Ovary (tissue), 10 donors: Measurements from ENCODE around the gene CAPG. TPM values are rescaled to one million over a fixed set of nuclear protein-coding genes. Genes with fewer than 3 reads are reported as not detected.

Experiments used
- DNase-seq, 5 donors: peaks; one replicate each; pipeline ENCODE4 v3.0.0-alpha.2; 2019 to 2020
- H3K27ac ChIP-seq, 2 donors: fragments of 200-600 bp; one replicate each; pipeline versions ENCODE4 v1.5.1 to v1.8.0; 2019 to 2022
- H3K27me3 ChIP-seq: fragments of 200-600 bp; one replicate; pipeline ENCODE4 v1.8.0; 2022
- H3K36me3 ChIP-seq: fragments of 200-600 bp; sonication (generic); one replicate; pipeline ENCODE4 v1.5.1; 2019
- H3K4me1 ChIP-seq: one replicate; pipeline ENCODE4 v1.8.1; 2013; ENCODE audit warnings: mild to moderate bottlenecking, moderate library complexity; ENCODE audit not compliant: insufficient read depth
- H3K4me3 ChIP-seq: fragments of 200-600 bp; sonication (generic); one replicate; pipeline ENCODE4 v1.5.1; 2017
- H3K9me3 ChIP-seq, 2 donors: fragments of 200-600 bp in 1 of 2; sonication (generic) in 1 of 2; one replicate each; pipeline versions ENCODE4 v1.5.1 to v1.8.1; 2013 to 2019; ENCODE audit warnings: mild to moderate bottlenecking in 1 of 2, moderate library complexity in 1 of 2
- EP300 ChIP-seq: sonication (generic); formaldehyde crosslinking; IDR thresholded peaks from one replicate; pipeline ENCODE4 v1.6.1; 2017; ENCODE audit warnings: antibody characterized with exemption
- POLR2A ChIP-seq: fragments of 450-650 bp; IDR thresholded peaks from one replicate; pipeline ENCODE4 v1.6.1; 2017; ENCODE audit warnings: antibody characterized with exemption, mild to moderate bottlenecking, moderate library complexity
- WGBS, 3 donors: extraction: QIAGEN DNeasy Blood & Tissue Kit in 1 of 3; methylation state at CpG; one replicate each; pipeline versions ENCODE4 v1.1.5 to v1.1.7; 2013 to 2017; 5-methylcytosine and 5-hydroxymethylcytosine counted together
- intact Hi-C, 4 donors: fragments of 100-400 bp; cut with DNase I; formaldehyde crosslinking; loops; one replicate each; pipeline versions ENCODE4 v1.11.0 to v1.15.1; 2022 to 2023
- long read RNA-seq, 3 donors: library from polyadenylated mRNA in 2 of 3; unstranded in 2 of 3; transcript quantifications; one replicate each; pipeline ENCODE4 v2.0.0 and lab custom pipeline, GENCODE V29; 2021 to 2026
- polyA plus RNA-seq, 2 donors: library from polyadenylated mRNA; stranded (reverse); fragments of 200-250 nt in 1 of 2; fragments of 350-450 nt in 1 of 2; fragmentation: Illumina TruSeq in 1 of 2; extraction: RNeasy Lipid Tissue Mini Kit (QIAGEN cat#74804) in 1 of 2; gene quantifications; one replicate each; pipeline ENCODE4 v1.2.3, GENCODE V29; 2013 to 2014
- total RNA-seq, 7 donors: library from RNA; depleted of rRNA in 2 of 7; stranded (reverse); fragments of >200 nt in 2 of 7; fragmentation: NEBNext Ultra II Directional in 3 of 7; extraction: Animal tissue kit (Norgen Biotek cat#: 25700) in 3 of 7; gene quantifications; one replicate each; pipeline versions ENCODE4 v1.1.0 to v1.2.4, GENCODE V29; 2016 to 2023
- TF ChIP-seq, protein P1 (sequence below), 3 donors: fragments of 450-650 bp in 2 of 3; fragments of 200-600 bp in 1 of 3; IDR thresholded peaks; one replicate each; pipeline versions ENCODE4 v1.5.1 to v1.8.0; 2016 to 2022; ENCODE audit warnings: antibody characterized with exemption in 3 of 3, mild to moderate bottlenecking in 1 of 3
- donor health status: DM: no; HTN: no; CAD: no; lungs with moderate emphysema.
- donor health status: DM: no; HTN: no; CAD: no.
- donor health status: Bipolar disorder and iron deficiency.
- donor health status: DM: yes; HTN: yes; CAD: no.
- donor health status: DM: no; HTN: no; CAD: no.
- donor health status: DM: yes; HTN: yes; CAD: no.

The CAPG gene
- total RNA-seq = 10 to 100 TPM in 6 of 7 donors, 1 to 10 TPM in 1; 6.8 to 97.8 (median 23.6) TPM
- 10 to 100 TPM in 1 of 2 donors, 1 to 10 TPM in 1; 9.8 to 12.3 TPM for polyA plus RNA-seq
- long read RNA-seq, donor 1, transcript CAPG-201 (10 exons, 1,442 nt) = minor isoform, 17 of 57 reads
- long read RNA-seq, donor 1, transcript CAPG-204 (10 exons, 1,151 nt) = major isoform, 30 of 57 reads
- long read RNA-seq, donor 1, partial matches to known transcripts = 6 of 57 reads
- long read RNA-seq, donor 1, other reads (novel, unspliced or antisense) = 3 of 57 reads
- long read RNA-seq, donor 2, transcript CAPG-204 (10 exons, 1,151 nt) = major isoform, 20 of 20 reads
- long read RNA-seq, donor 2, partial matches to known transcripts = 0 of 20 reads
- long read RNA-seq, donor 2, other reads (novel, unspliced or antisense) = 0 of 20 reads
- long read RNA-seq, donor 3, transcript CAPG-204 (10 exons, 1,151 nt) = major isoform, 17 of 23 reads
- long read RNA-seq, donor 3, partial matches to known transcripts = 3 of 23 reads
- long read RNA-seq, donor 3, other reads (novel, unspliced or antisense) = 0 of 23 reads

DNA sequence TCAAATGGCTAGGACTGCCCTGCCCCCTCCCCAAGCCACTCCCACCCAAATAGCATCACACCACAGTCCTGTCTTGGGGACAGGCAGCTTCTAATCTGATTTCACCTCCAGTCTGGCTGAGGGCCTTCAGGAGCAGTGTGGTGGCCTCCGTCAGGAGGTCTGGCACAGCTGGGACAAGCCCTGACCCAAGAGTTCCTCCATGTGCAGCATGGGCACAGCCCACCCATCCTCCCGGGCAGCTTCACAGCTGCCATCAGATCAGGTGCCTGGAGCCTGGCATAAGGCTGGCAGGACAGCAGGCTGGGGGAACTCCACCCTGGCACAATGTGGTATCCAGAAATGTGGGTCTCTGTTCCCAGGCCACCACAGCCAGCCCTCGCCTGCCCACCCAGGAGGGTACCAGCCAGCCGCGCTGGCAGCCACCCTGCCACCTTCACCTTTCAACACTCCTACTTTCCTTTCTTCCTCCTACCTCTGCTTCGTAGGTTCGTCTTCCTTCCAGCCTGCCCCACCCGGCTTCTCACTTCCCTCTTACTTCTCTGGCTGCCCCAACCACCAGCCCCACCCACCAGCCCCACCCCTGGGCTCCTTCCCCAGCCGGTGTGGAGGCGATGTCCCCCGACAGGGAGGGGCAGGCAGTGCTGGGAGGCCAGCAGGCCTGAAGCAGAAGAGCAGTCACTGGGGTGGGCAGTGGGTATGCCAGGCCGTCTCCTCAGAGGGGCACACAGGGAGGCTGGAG lies at the start of gene CAPG:
Gene CAPG, minus strand, starts transcription at position 522 of the 739 bp plus-strand sequence. CDS start 8,221 bp downstream, outside the sequence.
- no peaks in the 10 kb centered on the region for H3K4me1 ChIP-seq
- intact Hi-C loops = no loop called here
- TF ChIP-seq, protein P1, sequence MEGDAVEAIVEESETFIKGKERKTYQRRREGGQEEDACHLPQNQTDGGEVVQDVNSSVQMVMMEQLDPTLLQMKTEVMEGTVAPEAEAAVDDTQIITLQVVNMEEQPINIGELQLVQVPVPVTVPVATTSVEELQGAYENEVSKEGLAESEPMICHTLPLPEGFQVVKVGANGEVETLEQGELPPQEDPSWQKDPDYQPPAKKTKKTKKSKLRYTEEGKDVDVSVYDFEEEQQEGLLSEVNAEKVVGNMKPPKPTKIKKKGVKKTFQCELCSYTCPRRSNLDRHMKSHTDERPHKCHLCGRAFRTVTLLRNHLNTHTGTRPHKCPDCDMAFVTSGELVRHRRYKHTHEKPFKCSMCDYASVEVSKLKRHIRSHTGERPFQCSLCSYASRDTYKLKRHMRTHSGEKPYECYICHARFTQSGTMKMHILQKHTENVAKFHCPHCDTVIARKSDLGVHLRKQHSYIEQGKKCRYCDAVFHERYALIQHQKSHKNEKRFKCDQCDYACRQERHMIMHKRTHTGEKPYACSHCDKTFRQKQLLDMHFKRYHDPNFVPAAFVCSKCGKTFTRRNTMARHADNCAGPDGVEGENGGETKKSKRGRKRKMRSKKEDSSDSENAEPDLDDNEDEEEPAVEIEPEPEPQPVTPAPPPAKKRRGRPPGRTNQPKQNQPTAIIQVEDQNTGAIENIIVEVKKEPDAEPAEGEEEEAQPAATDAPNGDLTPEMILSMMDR (IDR thresholded peaks at IDR 0.05) = no peak
- TF ChIP-seq POLR2A (no peak), EP300 (no peak)
- no peak within 1 kb of the TSS for H3K4me3 ChIP-seq
- no peaks in the 10 kb centered on the region for H3K9me3 ChIP-seq
- H3K36me3 ChIP-seq = no peaks in the 10 kb centered on the region
- WGBS, 3 donors = 67 to 79% (median 72%) methylated on average over 12 of the region's 12 CpGs
- no peak within 1 kb of the TSS for H3K27ac ChIP-seq
- H3K27me3 ChIP-seq = no peaks in the 10 kb centered on the region
- no peak for DNase-seq

GRCh38 chr2:85459771-85460170 lies 49.6 kb upstream of the CAPG start:
- 74 to 95% (median 90%) methylated on average over 1 of the region's 1 CpG for WGBS, 3 donors

GRCh38 chr2:85458601-85459563 lies 48.7 kb upstream of the CAPG start:
- no peak for TF ChIP-seq EP300
- no peak for TF ChIP-seq POLR2A
- TF ChIP-seq, protein P1 (IDR thresholded peaks at IDR 0.05) = no peak
- H3K27me3 ChIP-seq = no peaks in the 10 kb centered on the region
- H3K36me3 ChIP-seq = no peaks in the 10 kb centered on the region
- no peaks in the 10 kb centered on the region for H3K9me3 ChIP-seq
- no peak overlapping the region for H3K27ac ChIP-seq
- intact Hi-C loops = no loop called here
- no peak overlapping the region for H3K4me3 ChIP-seq
- 79 to 88% (median 84%) methylated on average over 12 of the region's 12 CpGs for WGBS, 3 donors
- DNase-seq = no peak
- H3K4me1 ChIP-seq = peaks cover under 1% of the 10 kb centered on the region

More at GRCh38 chr2:85459771-85460170, 49.6 kb upstream of the CAPG start:
- no peak for TF ChIP-seq POLR2A
- TF ChIP-seq EP300 = no peak
- TF ChIP-seq, protein P1 (IDR thresholded peaks at IDR 0.05) = no peak
- Histone ChIP-seq H3K4me1 (peaks cover 2% of the 10 kb centered on the region), H3K9me3 (no peaks in the 10 kb centered on the region), H3K27ac (no peak overlapping the region), H3K4me3 (no peak overlapping the region), H3K27me3 (no peaks in the 10 kb centered on the region), H3K36me3 (no peaks in the 10 kb centered on the region)
- intact Hi-C loops = no loop called here
- DNase-seq = no peak

DNA sequence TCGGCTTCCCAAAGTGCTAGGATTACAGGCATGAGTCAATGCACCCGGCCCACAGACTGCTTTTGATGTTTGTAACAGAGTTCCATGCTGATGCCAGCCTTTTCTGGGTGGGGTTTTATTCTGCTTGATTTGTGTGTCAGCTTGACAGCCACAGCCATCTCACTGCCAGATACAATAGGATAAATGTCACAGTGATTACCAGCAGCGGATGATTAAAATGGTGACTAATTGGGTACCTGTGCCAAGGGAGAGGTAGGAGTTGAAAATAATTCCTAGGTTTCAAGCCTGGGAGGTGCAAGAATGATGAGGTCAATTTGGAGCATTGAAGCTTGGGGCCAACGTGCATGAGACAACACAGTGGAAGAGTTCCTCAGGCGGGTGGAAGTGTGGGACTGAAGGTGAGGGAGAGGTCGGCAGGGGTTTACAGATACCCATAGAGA lies 47.7 kb upstream of the CAPG start:
- WGBS, 3 donors = 71 to 79% (median 77%) methylated on average over 6 of the region's 6 CpGs
- TF ChIP-seq, protein P1 (IDR thresholded peaks at IDR 0.05) = no peak
- TF ChIP-seq EP300 (no peak), POLR2A (no peak)
- H3K4me3 ChIP-seq = no peak overlapping the region
- H3K9me3 ChIP-seq = no peaks in the 10 kb centered on the region
- intact Hi-C loops = no loop called here
- DNase-seq = no peak
- H3K36me3 ChIP-seq = no peaks in the 10 kb centered on the region
- no peaks in the 10 kb centered on the region for H3K27me3 ChIP-seq
- no peaks in the 10 kb centered on the region for H3K4me1 ChIP-seq
- no peak overlapping the region for H3K27ac ChIP-seq
